H9 (cell line): ENCODE data around the gene TRIM9. TPM values are rescaled to one million over a fixed set of nuclear protein-coding genes. Genes with fewer than 3 reads are reported as not detected.

Source experiments
- DNase-seq: peaks from one replicate; pipeline ENCODE4 v3.0.0-alpha.2; 2017
- H2AFZ ChIP-seq: one replicate; pipeline ENCODE4 v1.6.1; 2013; ENCODE audit warnings: mild to moderate bottlenecking, low read length, control low read depth, moderate library complexity
- H2AK5ac ChIP-seq: 2 replicates; pipeline ENCODE4 v1.6.1; 2013; ENCODE audit warnings: low read length, control low read depth, mixed read lengths; ENCODE audit not compliant: insufficient read length
- H2BK120ac ChIP-seq: one replicate; pipeline ENCODE4 v1.6.1; 2013; ENCODE audit warnings: low read depth, mild to moderate bottlenecking, low read length, control low read depth, inconsistent platforms; ENCODE audit not compliant: poor library complexity, severe bottlenecking
- H2BK12ac ChIP-seq: 2 replicates; pipeline ENCODE4 v1.6.1; 2013; ENCODE audit warnings: low read length, control low read depth, mixed read lengths, low read depth; ENCODE audit not compliant: insufficient read length
- H2BK15ac ChIP-seq: 2 replicates; pipeline ENCODE4 v1.6.1; 2013; ENCODE audit warnings: low read depth, low read length, control low read depth
- H2BK20ac ChIP-seq: one replicate; pipeline ENCODE4 v1.6.1; 2013; ENCODE audit warnings: low read depth, mild to moderate bottlenecking, low read length, control low read depth, inconsistent platforms; ENCODE audit not compliant: poor library complexity, severe bottlenecking
- H2BK5ac ChIP-seq: 2 replicates; pipeline ENCODE4 v1.6.1; 2013; ENCODE audit warnings: low read length, control low read depth, mixed read lengths; ENCODE audit not compliant: insufficient read length
- H3K14ac ChIP-seq: 2 replicates; pipeline ENCODE4 v1.6.1; 2013; ENCODE audit warnings: low read length, control low read depth; ENCODE audit not compliant: insufficient read depth
- H3K18ac ChIP-seq: 2 replicates; pipeline ENCODE4 v1.6.1; 2013; ENCODE audit warnings: low read depth, mild to moderate bottlenecking, mixed read lengths, low read length, control low read depth; ENCODE audit not compliant: insufficient read length
- H3K23ac ChIP-seq: 2 replicates; pipeline ENCODE4 v1.6.1; 2013; ENCODE audit warnings: low read length, control low read depth, mixed read lengths, low read depth; ENCODE audit not compliant: insufficient read length
- H3K23me2 ChIP-seq: 2 replicates; pipeline ENCODE4 v1.6.1; 2013; ENCODE audit warnings: low read depth, mild to moderate bottlenecking, mixed read lengths, low read length, control low read depth; ENCODE audit not compliant: insufficient read length, poor library complexity, severe bottlenecking
- H3K27ac ChIP-seq: 2 replicates; pipeline ENCODE4 v1.5.1; 2013; ENCODE audit warnings: low read length, control low read depth, mixed read lengths, low read depth; ENCODE audit not compliant: insufficient read length
- H3K27me3 ChIP-seq: 2 replicates; pipeline ENCODE4 v1.6.1; 2013; ENCODE audit warnings: low read length, control low read depth, inconsistent platforms; ENCODE audit not compliant: insufficient read depth
- H3K4ac ChIP-seq: 2 replicates; pipeline ENCODE4 v1.6.1; 2013; ENCODE audit warnings: low read depth, mild to moderate bottlenecking, control low read depth, inconsistent platforms, low read length, moderate library complexity
- H3K4me1 ChIP-seq: 2 replicates; pipeline ENCODE4 v1.6.1; 2013; ENCODE audit warnings: low read length, control low read depth, inconsistent platforms; ENCODE audit not compliant: insufficient read depth
- H3K4me2 ChIP-seq: 2 replicates; pipeline ENCODE4 v1.6.1; 2013; ENCODE audit warnings: low read length, control low read depth, mixed read lengths; ENCODE audit not compliant: insufficient read length, insufficient read depth
- H3K56ac ChIP-seq: 2 replicates; pipeline ENCODE4 v1.6.1; 2013; ENCODE audit warnings: low read depth, mild to moderate bottlenecking, mixed read lengths, low read length, control low read depth; ENCODE audit not compliant: insufficient read length
- H3K79me1 ChIP-seq: 2 replicates; pipeline ENCODE4 v1.6.1; 2013; ENCODE audit warnings: low read depth, mild to moderate bottlenecking, moderate library complexity, low read length, control low read depth, inconsistent platforms; ENCODE audit not compliant: insufficient read depth, poor library complexity, severe bottlenecking
- H3K79me2 ChIP-seq: 2 replicates; pipeline ENCODE4 v1.6.1; 2013; ENCODE audit warnings: low read length, control low read depth, inconsistent platforms; ENCODE audit not compliant: insufficient read depth
- H3K9ac ChIP-seq: 2 replicates; pipeline ENCODE4 v1.6.1; 2013; ENCODE audit warnings: low read length, control low read depth, mixed read lengths; ENCODE audit not compliant: insufficient read length; ENCODE audit errors: extremely low read depth
- H3K9me3 ChIP-seq: one replicate; pipeline ENCODE4 v1.6.1; 2013; ENCODE audit warnings: low read depth, low read length, inconsistent platforms; ENCODE audit not compliant: control insufficient read depth
- H3T11ph ChIP-seq: one replicate; pipeline ENCODE4 v1.6.1; 2013; ENCODE audit warnings: mild to moderate bottlenecking, low read length, control low read depth, inconsistent platforms
- H4K20me1 ChIP-seq: one replicate; pipeline ENCODE4 v1.6.1; 2013; ENCODE audit not compliant: control insufficient read depth, insufficient read length, insufficient read depth
- H4K5ac ChIP-seq: 2 replicates; pipeline ENCODE4 v1.6.1; 2013; ENCODE audit warnings: low read depth, mild to moderate bottlenecking, mixed read lengths, low read length, control low read depth; ENCODE audit not compliant: insufficient read length
- H4K8ac ChIP-seq: replicated peaks from 2 replicates; pipeline ENCODE4 v1.6.1; 2013; ENCODE audit warnings: low read length, control low read depth, mixed read lengths, low read depth; ENCODE audit not compliant: insufficient read length
- H4K91ac ChIP-seq: 2 replicates; pipeline ENCODE4 v1.6.1; 2013; ENCODE audit warnings: low read depth, mild to moderate bottlenecking, moderate library complexity, mixed read lengths, low read length, control low read depth; ENCODE audit not compliant: insufficient read length
- H3K27ac Mint-ChIP-seq, 3 experiments: 2 replicates in 2 of 3; 3 replicates in 1 of 3; pipeline ENCODE4 v1.8.0; 2020 to 2021; ENCODE audit warnings: mixed read lengths in 3 of 3, mild to moderate bottlenecking in 1 of 3, moderate library complexity in 1 of 3
- H3K27me3 Mint-ChIP-seq: 2 replicates; pipeline ENCODE4 v1.8.0; 2021; ENCODE audit warnings: low read depth, mild to moderate bottlenecking, moderate library complexity, mixed read lengths
- H3K36me3 Mint-ChIP-seq, 3 experiments: 2 replicates in 2 of 3; 3 replicates in 1 of 3; pipeline ENCODE4 v1.8.0; 2020 to 2021; ENCODE audit warnings: low read depth in 3 of 3, mixed read lengths in 3 of 3; ENCODE audit not compliant: insufficient read depth in 1 of 3
- H3K4me1 Mint-ChIP-seq, 2 experiments: 2 replicates each; pipeline ENCODE4 v1.8.0; 2020; ENCODE audit warnings: mixed read lengths in 2 of 2
- H3K4me3 Mint-ChIP-seq, 2 experiments: 2 replicates in 1 of 2; 3 replicates in 1 of 2; pipeline ENCODE4 v1.8.0; 2020 to 2021; ENCODE audit warnings: mild to moderate bottlenecking in 2 of 2, mixed read lengths in 2 of 2, moderate library complexity in 1 of 2
- H3K9me3 Mint-ChIP-seq, 2 experiments: 2 replicates in 1 of 2; 3 replicates in 1 of 2; pipeline ENCODE4 v1.8.0; 2020; ENCODE audit warnings: mild to moderate bottlenecking in 2 of 2, mixed read lengths in 2 of 2, moderate library complexity in 1 of 2
- WGBS: extraction: QIAGEN DNeasy Blood & Tissue Kit; methylation state at CpG from one replicate; pipeline ENCODE4 v1.1.7; 2013; ENCODE audit warnings: missing lambda C conversion rate, low lambda C conversion rate, mixed read lengths; ENCODE audit not compliant: insufficient read length; ENCODE audit errors: extremely low coverage; 5-methylcytosine and 5-hydroxymethylcytosine counted together
- total RNA-seq: library from RNA; stranded (reverse); gene quantifications from 2 replicates; pipeline ENCODE4 v1.2.1, GENCODE V29; 2021
- TF ChIP-seq, protein P1 (sequence below): fragments of 200-600 bp; sonication (generic); conservative IDR thresholded peaks from 3 replicates; pipeline ENCODE4 v1.8.0; 2021; ENCODE audit warnings: antibody characterized with exemption, mild to moderate bottlenecking

Gene TRIM9
- total RNA-seq, 1 experiment from 2014 or later, result 0.98 TPM

DNA sequence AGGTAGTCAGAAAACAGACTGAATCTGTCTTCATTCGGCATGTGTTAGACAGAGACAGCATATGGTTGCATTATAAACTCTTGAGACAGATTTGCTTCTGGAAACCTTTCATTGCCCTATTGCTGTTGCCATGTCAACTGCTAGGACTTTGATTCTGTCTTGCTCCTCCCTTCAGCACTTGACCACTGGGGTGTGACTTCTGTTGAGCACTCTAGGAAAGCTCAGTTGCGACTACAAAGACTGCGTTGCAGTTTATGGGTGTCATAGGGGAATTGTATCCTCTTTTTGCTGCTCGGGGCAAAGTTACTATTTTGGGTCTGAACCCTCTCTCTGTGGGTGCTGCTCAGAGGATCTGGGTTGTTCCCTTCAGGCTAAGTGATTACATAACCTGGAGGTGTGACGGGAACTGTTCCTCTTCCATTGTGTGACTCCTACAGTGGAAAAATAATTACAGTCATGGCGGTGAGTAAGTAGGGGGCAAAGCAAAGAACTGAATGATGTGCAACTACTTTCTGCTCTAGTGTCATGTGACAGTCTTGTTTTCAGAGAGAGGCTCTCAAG is 44.3 kb upstream of the TRIM9 start:
- H3K14ac ChIP-seq, result no peak overlapping the region
- no peak overlapping the region for H2AK5ac ChIP-seq
- H3K27ac ChIP-seq, result no peak overlapping the region
- H3K9me3 ChIP-seq, result no peaks in the 10 kb centered on the region
- H2AFZ ChIP-seq, result no peak overlapping the region
- no peaks in the 10 kb centered on the region for H3K4me1 ChIP-seq
- DNase-seq, result no peak
- no peak overlapping the region for H3K56ac ChIP-seq
- no peaks in the 10 kb centered on the region for H3K79me2 ChIP-seq
- H2BK5ac ChIP-seq, result no peak overlapping the region
- H4K8ac ChIP-seq, result no peak overlapping the region
- H2BK15ac ChIP-seq, result no peak overlapping the region
- no peak overlapping the region for H3K9ac ChIP-seq
- peaks cover 5 to 32% (median 7%) of the 10 kb centered on the region in 3 experiments; a peak in 6 of 7 replicates for H3K36me3 Mint-ChIP-seq
- no peak overlapping the region for H3K18ac ChIP-seq
- no peak overlapping the region for H3K27ac Mint-ChIP-seq
- peaks cover 26 to 29% of the 10 kb centered on the region in 2 experiments for H3K9me3 Mint-ChIP-seq
- no peak overlapping the region for H3K23ac ChIP-seq
- H3K4me1 Mint-ChIP-seq, result peaks cover 28 to 29% of the 10 kb centered on the region in 2 experiments
- H3K27me3 ChIP-seq, result no peaks in the 10 kb centered on the region
- H3K4me3 Mint-ChIP-seq, result no peak overlapping the region
- no CpG with 5 or more reads among the region's 6 CpGs for WGBS
- TF ChIP-seq, protein P1, sequence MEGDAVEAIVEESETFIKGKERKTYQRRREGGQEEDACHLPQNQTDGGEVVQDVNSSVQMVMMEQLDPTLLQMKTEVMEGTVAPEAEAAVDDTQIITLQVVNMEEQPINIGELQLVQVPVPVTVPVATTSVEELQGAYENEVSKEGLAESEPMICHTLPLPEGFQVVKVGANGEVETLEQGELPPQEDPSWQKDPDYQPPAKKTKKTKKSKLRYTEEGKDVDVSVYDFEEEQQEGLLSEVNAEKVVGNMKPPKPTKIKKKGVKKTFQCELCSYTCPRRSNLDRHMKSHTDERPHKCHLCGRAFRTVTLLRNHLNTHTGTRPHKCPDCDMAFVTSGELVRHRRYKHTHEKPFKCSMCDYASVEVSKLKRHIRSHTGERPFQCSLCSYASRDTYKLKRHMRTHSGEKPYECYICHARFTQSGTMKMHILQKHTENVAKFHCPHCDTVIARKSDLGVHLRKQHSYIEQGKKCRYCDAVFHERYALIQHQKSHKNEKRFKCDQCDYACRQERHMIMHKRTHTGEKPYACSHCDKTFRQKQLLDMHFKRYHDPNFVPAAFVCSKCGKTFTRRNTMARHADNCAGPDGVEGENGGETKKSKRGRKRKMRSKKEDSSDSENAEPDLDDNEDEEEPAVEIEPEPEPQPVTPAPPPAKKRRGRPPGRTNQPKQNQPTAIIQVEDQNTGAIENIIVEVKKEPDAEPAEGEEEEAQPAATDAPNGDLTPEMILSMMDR, result no peak
- no peak overlapping the region for H4K91ac ChIP-seq
- no peaks in the 10 kb centered on the region for H3K79me1 ChIP-seq
- no peak overlapping the region for H2BK20ac ChIP-seq
- H3K4ac ChIP-seq, result no peak overlapping the region
- no peak overlapping the region for H2BK120ac ChIP-seq
- H3K27me3 Mint-ChIP-seq, result no peaks in the 10 kb centered on the region
- no peak overlapping the region for H3K4me2 ChIP-seq
- no peak overlapping the region for H4K5ac ChIP-seq
- H3K23me2 ChIP-seq, result no peaks in the 10 kb centered on the region
- H3T11ph ChIP-seq, result no peak overlapping the region
- no peak overlapping the region for H2BK12ac ChIP-seq
- H4K20me1 ChIP-seq, result no peaks in the 10 kb centered on the region
